ENCODE data around the gene CCDC86.

Gene CCDC86

GRCh38 chr11:60899046-60899936 lies 57.4 kb downstream of the CCDC86 start:
- DNase-seq: peak; percentile 39 to 70

GRCh38 chr11:60899977-60900376 lies 58.1 kb downstream of the CCDC86 start:
- DNase-seq: no peak
